Activated CD8-positive, alpha-beta memory T cell treated with anti-CD3 and anti-CD28 coated beads for 24 hours (primary cell): Measurements from ENCODE around the gene APOBEC4.

ENCODE experiments used
- DNase-seq: peaks from one replicate; pipeline ENCODE4 v3.0.0-alpha.2; 2020

Gene APOBEC4

DNA sequence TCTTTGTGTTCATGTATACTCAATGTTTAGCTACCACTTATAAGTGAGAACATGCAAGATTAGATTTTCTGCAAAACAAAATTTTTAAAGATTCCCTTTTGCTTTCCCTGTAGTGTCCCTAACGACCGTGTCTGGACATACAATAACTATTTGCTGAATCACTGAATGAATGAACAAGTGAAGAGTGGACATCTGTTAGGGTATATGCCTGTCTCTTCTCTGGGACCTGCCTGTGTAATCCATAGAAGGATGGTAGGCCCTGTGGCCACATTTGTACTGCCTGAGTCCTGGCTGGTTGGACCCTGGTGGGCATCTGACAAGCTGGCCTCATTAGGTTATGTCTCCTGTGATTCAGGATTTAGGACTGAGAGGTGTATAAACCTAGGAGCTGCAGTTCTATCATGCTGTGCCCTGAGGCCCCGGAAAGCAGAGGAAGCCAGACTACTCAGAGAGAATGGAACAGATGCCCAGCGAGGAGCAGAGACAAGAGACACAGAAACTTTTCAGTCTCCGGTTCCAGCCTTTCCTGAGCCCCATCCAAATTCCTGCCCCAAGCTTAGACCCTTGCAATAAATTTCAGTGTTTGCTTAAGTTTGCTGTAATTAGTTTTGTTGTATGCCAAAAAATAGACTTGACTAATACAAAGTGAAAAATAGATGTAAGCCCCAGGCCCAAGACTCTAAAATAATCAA, 55.3 kb downstream of the APOBEC4 start:
- DNase-seq = no peak

GRCh38 chr1:183596500-183596899, 56.6 kb downstream of the APOBEC4 start:
- DNase-seq = no peak
